Stimulated activated naive CD8-positive, alpha-beta T cell treated with anti-CD3 and anti-CD28 coated beads, Interleukin-15, Interleukin-2, amounts not matched to agents 100 ng/mL and 50 ng/mL, for 24 hours (primary cell): ENCODE results near the gene RAB40B.

Experiments used
- H3K27ac Mint-ChIP-seq: one replicate; pipeline ENCODE4 v1.8.0; 2021; ENCODE audit warnings: mild to moderate bottlenecking, mixed read lengths
- H3K27me3 Mint-ChIP-seq: one replicate; pipeline ENCODE4 v1.8.0; 2021; ENCODE audit warnings: mixed read lengths
- H3K36me3 Mint-ChIP-seq: one replicate; pipeline ENCODE4 v1.8.0; 2021; ENCODE audit warnings: low read depth, mixed read lengths
- H3K4me1 Mint-ChIP-seq: one replicate; pipeline ENCODE4 v1.8.0; 2021; ENCODE audit warnings: low read depth, mixed read lengths
- H3K4me3 Mint-ChIP-seq: one replicate; pipeline ENCODE4 v1.8.0; 2021; ENCODE audit warnings: mild to moderate bottlenecking, mixed read lengths
- H3K9me3 Mint-ChIP-seq: one replicate; pipeline ENCODE4 v1.8.0; 2021; ENCODE audit warnings: mixed read lengths

Gene RAB40B

GRCh38 chr17:82615084-82616020 lies 83.1 kb downstream of the RAB40B start:
- no peak overlapping the region for H3K4me3 Mint-ChIP-seq
- no peaks in the 10 kb centered on the region for H3K4me1 Mint-ChIP-seq
- H3K27ac Mint-ChIP-seq = no peak overlapping the region
- H3K36me3 Mint-ChIP-seq = peaks cover 63% of the 10 kb centered on the region
- H3K9me3 Mint-ChIP-seq = no peaks in the 10 kb centered on the region
- no peaks in the 10 kb centered on the region for H3K27me3 Mint-ChIP-seq

GRCh38 chr17:82614095-82614631 lies 84.3 kb downstream of the RAB40B start:
- H3K27ac Mint-ChIP-seq = no peak overlapping the region

GRCh38 chr17:82613283-82614094 lies 85.0 kb downstream of the RAB40B start:
- H3K27ac Mint-ChIP-seq = no peak overlapping the region
- H3K36me3 Mint-ChIP-seq = peaks cover 60% of the 10 kb centered on the region
- H3K4me1 Mint-ChIP-seq = no peaks in the 10 kb centered on the region
- H3K4me3 Mint-ChIP-seq = no peak overlapping the region
- no peaks in the 10 kb centered on the region for H3K9me3 Mint-ChIP-seq
- H3K27me3 Mint-ChIP-seq = no peaks in the 10 kb centered on the region

More at GRCh38 chr17:82614095-82614631, 84.3 kb downstream of the RAB40B start:
- no peaks in the 10 kb centered on the region for H3K27me3 Mint-ChIP-seq
- H3K4me3 Mint-ChIP-seq = no peak overlapping the region
- H3K9me3 Mint-ChIP-seq = no peaks in the 10 kb centered on the region
- H3K4me1 Mint-ChIP-seq = no peaks in the 10 kb centered on the region
- peaks cover 62% of the 10 kb centered on the region for H3K36me3 Mint-ChIP-seq

- Mint-ChIP-seq H3K4me1 (no peaks in the 10 kb centered on the region), H3K36me3 (peaks cover 51% of the 10 kb centered on the region), H3K27me3 (no peaks in the 10 kb centered on the region), H3K4me3 (no peak overlapping the region), H3K9me3 (no peaks in the 10 kb centered on the region), H3K27ac (no peak overlapping the region)
These were observed 87.1 kb downstream of the RAB40B start for GRCh38 chr17:82611140-82612058.

GRCh38 chr17:82609655-82610054 lies 88.8 kb downstream of the RAB40B start:
- no peaks in the 10 kb centered on the region for H3K4me1 Mint-ChIP-seq
- H3K9me3 Mint-ChIP-seq = no peaks in the 10 kb centered on the region
- H3K27ac Mint-ChIP-seq = no peak overlapping the region
- H3K4me3 Mint-ChIP-seq = no peak overlapping the region
- peaks cover 50% of the 10 kb centered on the region for H3K36me3 Mint-ChIP-seq
- H3K27me3 Mint-ChIP-seq = no peaks in the 10 kb centered on the region

DNA sequence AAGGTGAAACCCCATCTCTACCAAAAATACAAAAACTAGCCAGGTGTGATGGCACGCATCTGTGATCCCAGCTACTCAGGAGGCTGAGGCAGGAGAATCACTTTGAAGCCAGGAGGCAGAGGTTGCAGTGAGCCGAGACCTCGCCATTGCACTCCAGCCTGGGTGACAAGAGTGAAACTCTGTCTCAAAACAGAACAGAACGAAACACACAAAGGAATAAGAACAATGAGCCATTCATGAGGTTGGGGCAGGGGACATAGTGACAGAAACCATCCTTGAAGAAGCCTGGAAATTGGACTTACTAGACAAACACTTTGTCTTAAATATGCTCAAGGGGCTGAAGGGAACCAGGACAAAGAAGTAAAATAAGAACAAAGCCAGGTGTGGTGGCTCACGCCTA lies 89.7 kb downstream of the RAB40B start:
- no peak overlapping the region for H3K4me3 Mint-ChIP-seq
- H3K4me1 Mint-ChIP-seq = no peaks in the 10 kb centered on the region
- no peaks in the 10 kb centered on the region for H3K9me3 Mint-ChIP-seq
- H3K36me3 Mint-ChIP-seq = peaks cover 50% of the 10 kb centered on the region
- H3K27ac Mint-ChIP-seq = no peak overlapping the region
- H3K27me3 Mint-ChIP-seq = no peaks in the 10 kb centered on the region

- Mint-ChIP-seq H3K36me3 (peaks cover 61% of the 10 kb centered on the region), H3K4me3 (no peak overlapping the region), H3K9me3 (no peaks in the 10 kb centered on the region), H3K27ac (peak overlapping the region; percentile 40), H3K27me3 (no peaks in the 10 kb centered on the region), H3K4me1 (peaks cover 3% of the 10 kb centered on the region)
These were observed 92.4 kb downstream of the RAB40B start for GRCh38 chr17:82605939-82606600.
